Measurements from ENCODE around the gene HNMT. TPM values are rescaled to one million over a fixed set of nuclear protein-coding genes. Genes with fewer than 3 reads are reported as not detected.
A peak's percentile ranks its signal among the peaks of the same experiment; 100 is the strongest.

HNMT gene
- total RNA-seq, 1 donor from 2014 or later = 14.4 TPM

GRCh38 chr2:137977790-137978189 is 13.5 kb downstream of the HNMT start:
- H3K9me3 Mint-ChIP-seq = no peaks in the 10 kb centered on the region
- TF ChIP-seq CTCF (IDR thresholded peaks at IDR 0.05; ENCODE audit: unreplicated experiment) = no peak
- peaks cover 4% of the 10 kb centered on the region for H3K36me3 Mint-ChIP-seq
- H3K27ac Mint-ChIP-seq = no peak overlapping the region
- H3K4me3 Mint-ChIP-seq = no peak overlapping the region
- no peaks in the 10 kb centered on the region for H3K27me3 Mint-ChIP-seq (ENCODE audit: low read depth)
- DNase-seq (ENCODE audit: low spot score in 2 of 2, unreplicated experiment in 2 of 2) = no peak
- H3K4me1 Mint-ChIP-seq = peaks cover 15% of the 10 kb centered on the region

- no peak for DNase-seq (ENCODE audit: low spot score in 2 of 2, unreplicated experiment in 2 of 2)
- H3K36me3 Mint-ChIP-seq = peaks cover 2% of the 10 kb centered on the region
- H3K4me1 Mint-ChIP-seq = peaks cover 23% of the 10 kb centered on the region
- H3K9me3 Mint-ChIP-seq = no peaks in the 10 kb centered on the region
- H3K4me3 Mint-ChIP-seq = no peak overlapping the region
- TF ChIP-seq CTCF (IDR thresholded peaks at IDR 0.05; ENCODE audit: unreplicated experiment) = no peak
- no peak overlapping the region for H3K27ac Mint-ChIP-seq
- H3K27me3 Mint-ChIP-seq (ENCODE audit: low read depth) = no peaks in the 10 kb centered on the region
Observed at GRCh38 chr2:137980459-137980858, 16.2 kb downstream of the HNMT start.

- Mint-ChIP-seq H3K27ac (no peak overlapping the region), H3K27me3 (ENCODE audit: low read depth) (no peaks in the 10 kb centered on the region), H3K4me1 (peaks cover 21% of the 10 kb centered on the region), H3K36me3 (peaks cover 2% of the 10 kb centered on the region), H3K4me3 (no peak overlapping the region), H3K9me3 (no peaks in the 10 kb centered on the region)
- DNase-seq (ENCODE audit: low spot score in 2 of 2, unreplicated experiment in 2 of 2) = no peak
- TF ChIP-seq CTCF (IDR thresholded peaks at IDR 0.05; ENCODE audit: unreplicated experiment) = no peak
Observed at GRCh38 chr2:137981112-137981656, 16.9 kb downstream of the HNMT start.

- Mint-ChIP-seq H3K27ac (peak overlapping the region; percentile 66), H3K4me1 (peaks cover 30% of the 10 kb centered on the region), H3K4me3 (no peak overlapping the region), H3K9me3 (peaks cover 8% of the 10 kb centered on the region), H3K36me3 (peaks cover 12% of the 10 kb centered on the region), H3K27me3 (ENCODE audit: low read depth) (no peaks in the 10 kb centered on the region)
- DNase-seq (ENCODE audit: low spot score in 2 of 2, unreplicated experiment in 2 of 2) = no peak
- TF ChIP-seq CTCF (IDR thresholded peaks at IDR 0.05; ENCODE audit: unreplicated experiment) = no peak
Observed at GRCh38 chr2:137983581-137983980, 19.3 kb downstream of the HNMT start.

- no peak overlapping the region for H3K4me3 Mint-ChIP-seq
- TF ChIP-seq CTCF (IDR thresholded peaks at IDR 0.05; ENCODE audit: unreplicated experiment) = no peak
- DNase-seq (ENCODE audit: low spot score in 2 of 2, unreplicated experiment in 2 of 2) = no peak
- H3K27me3 Mint-ChIP-seq (ENCODE audit: low read depth) = no peaks in the 10 kb centered on the region
- H3K27ac Mint-ChIP-seq = no peak overlapping the region
- peaks cover 30% of the 10 kb centered on the region for H3K9me3 Mint-ChIP-seq
- peaks cover 30% of the 10 kb centered on the region for H3K4me1 Mint-ChIP-seq
- peaks cover 34% of the 10 kb centered on the region for H3K36me3 Mint-ChIP-seq
Observed at GRCh38 chr2:137986268-137986667, 22.0 kb downstream of the HNMT start.

- no peak overlapping the region for H3K27ac Mint-ChIP-seq
- no peak overlapping the region for H3K4me3 Mint-ChIP-seq
Observed at GRCh38 chr2:137987011-137987410, 22.7 kb downstream of the HNMT start.

More at GRCh38 chr2:137987011-137987410, 22.7 kb downstream of the HNMT start:
- no peak for DNase-seq (ENCODE audit: low spot score in 2 of 2, unreplicated experiment in 2 of 2)
- TF ChIP-seq CTCF (IDR thresholded peaks at IDR 0.05; ENCODE audit: unreplicated experiment) = no peak
- Mint-ChIP-seq H3K27me3 (ENCODE audit: low read depth) (no peaks in the 10 kb centered on the region), H3K36me3 (peaks cover 38% of the 10 kb centered on the region), H3K4me1 (peaks cover 29% of the 10 kb centered on the region), H3K9me3 (peaks cover 31% of the 10 kb centered on the region)

Data from mesothelial cell of epicardium (in vitro differentiated cells).